Stimulated activated CD4-positive, alpha-beta T cell treated with anti-CD3 and anti-CD28 coated beads, Interleukin-12 subunit alpha, Interleukin-12 subunit beta, amount 100 ng/mL, for 4 hours (primary cell): ENCODE measurements around the gene GNAI2.
"Not testable (repeated sequence)": the region's sequence is repeated elsewhere in the genome, so short reads cannot be mapped to it uniquely, and the experiment has no call there.

Experiments used
- DNase-seq: peaks from one replicate; pipeline ENCODE4 v3.0.0-alpha.2; 2020

Gene GNAI2

GRCh38 chr3:50279255-50280016, 43.4 kb downstream of the GNAI2 start:
- no peak for DNase-seq

- not testable (repeated sequence) for DNase-seq
These were observed 48.1 kb downstream of the GNAI2 start for GRCh38 chr3:50284121-50284520.

GRCh38 chr3:50286322-50287227, 50.6 kb downstream of the GNAI2 start:
- DNase-seq: no peak

GRCh38 chr3:50287262-50287661, 51.3 kb downstream of the GNAI2 start:
- DNase-seq: no peak

- no peak for DNase-seq
These were observed 52.5 kb downstream of the GNAI2 start for GRCh38 chr3:50288387-50289007.

GRCh38 chr3:50289130-50289529, 53.1 kb downstream of the GNAI2 start:
- no peak for DNase-seq

GRCh38 chr3:50290161-50290641, 54.2 kb downstream of the GNAI2 start:
- DNase-seq: no peak

GRCh38 chr3:50292159-50293078, 56.4 kb downstream of the GNAI2 start, which contains the start of gene IFRD2:
TSS of gene IFRD2 (minus strand) at chr3:50292429. CDS start at chr3:50292274, 155 bp downstream.
- DNase-seq: peak; percentile 92

GRCh38 chr3:50293079-50293801, 57.2 kb downstream of the GNAI2 start:
- DNase-seq: no peak

GRCh38 chr3:50294089-50294488, 58.1 kb downstream of the GNAI2 start:
- no peak for DNase-seq

- no peak for DNase-seq
These were observed 58.7 kb downstream of the GNAI2 start for GRCh38 chr3:50294492-50295403.

- DNase-seq: no peak
These were observed 59.8 kb downstream of the GNAI2 start for GRCh38 chr3:50295553-50296431.

- DNase-seq: no peak
These were observed 60.8 kb downstream of the GNAI2 start for GRCh38 chr3:50296721-50297383.

GRCh38 chr3:50297384-50297775, 61.4 kb downstream of the GNAI2 start:
- DNase-seq: no peak

- no peak for DNase-seq
These were observed 62.1 kb downstream of the GNAI2 start for GRCh38 chr3:50297896-50298725.

- peak; percentile 97 for DNase-seq
These were observed 63.0 kb downstream of the GNAI2 start, which contains the start of the genes HYAL3 and NAA80 for GRCh38 chr3:50298836-50299637. TSS of gene HYAL3 (minus strand) at chr3:50299405. CDS start at chr3:50295602, 3,803 bp downstream. TSS of gene NAA80 (minus strand) at chr3:50299405. CDS start at chr3:50297463, 1,942 bp downstream.

- DNase-seq: no peak
These were observed 63.6 kb downstream of the GNAI2 start for GRCh38 chr3:50299638-50299928.
